A549 (cell line): ENCODE data around the gene CCR8. TPM values are rescaled to one million over a fixed set of nuclear protein-coding genes. Genes with fewer than 3 reads are reported as not detected.

Experiments
- ATAC-seq, 2 experiments: fragments of 200-7000 bp in 1 of 2; fragments of >200 bp in 1 of 2; cut with Nextera tagmentation in 1 of 2; cut with Tn5 transposase in 1 of 2; 3 replicates each; pipeline versions ENCODE4 v1.8.0 to v1.9.1; 2018 to 2020; ENCODE audit warnings: mild to moderate bottlenecking in 1 of 2, moderate library complexity in 1 of 2
- CTCF ChIA-PET: fragments of 300-600 bp; sonication (Branson Sonifier 250); formaldehyde crosslinking; extraction: SDS; loops from one replicate; lab custom pipeline; 2021; ENCODE audit warnings: antibody characterized with exemption, inconsistent platforms; lab: Yijun Ruan, JAX
- POLR2A ChIA-PET: fragments of 350-600 bp; formaldehyde crosslinking; extraction: SDS; loops from one replicate; lab custom pipeline; 2021; ENCODE audit warnings: antibody characterized with exemption, inconsistent platforms; lab: Yijun Ruan, JAX
- DNase-seq, 2 experiments: peaks; one replicate each; pipeline versions ENCODE4 v3.0.0 to v3.0.0-alpha.2; 2011 to 2016; ENCODE audit warnings: low read depth in 1 of 2, low spot score in 1 of 2
- FAIRE-seq: peaks from 2 replicates; lab custom pipeline; 2011; peaks lifted over from hg19 to GRCh38; lab: Jason Lieb, UNC
- H3K27ac ChIP-seq, 2 experiments: fragments of >200 bp; sonication (Bioruptor Twin); formaldehyde crosslinking; 3 replicates each; pipeline ENCODE4 v1.5.1; 2016 to 2017
- H3K4me1 ChIP-seq: fragments of >200 bp; sonication (Bioruptor Twin); formaldehyde crosslinking; 3 replicates; pipeline ENCODE4 v1.6.1; 2016
- H3K4me2 ChIP-seq: fragments of >200 bp; sonication (Bioruptor Twin); formaldehyde crosslinking; 3 replicates; pipeline ENCODE4 v1.6.1; 2016
- H3K4me3 ChIP-seq: fragments of >200 bp; sonication (Bioruptor Twin); formaldehyde crosslinking; 3 replicates; pipeline ENCODE4 v1.5.1; 2016
- H3K9me3 ChIP-seq: fragments of >200 bp; sonication (Bioruptor Twin); formaldehyde crosslinking; 3 replicates; pipeline ENCODE4 v1.6.1; 2016
- BCL3 ChIP-seq: fragments of >200 bp; sonication (Bioruptor Twin); formaldehyde crosslinking; IDR thresholded peaks from 3 replicates; pipeline ENCODE4 v1.6.1; 2016
- CBX8 ChIP-seq: fragments of 200-600 bp; sonication (generic); IDR thresholded peaks from 2 replicates; pipeline ENCODE4 v1.6.1; 2016
- EHMT2 ChIP-seq: fragments of 200-600 bp; sonication (generic); IDR thresholded peaks from 2 replicates; pipeline ENCODE4 v1.6.1; 2016; ENCODE audit warnings: antibody characterized with exemption, low read depth, mild to moderate bottlenecking, moderate library complexity
- ELK1 ChIP-seq: fragments of 150-350 bp; IDR thresholded peaks from 2 replicates; pipeline ENCODE4 v1.6.1; 2014; ENCODE audit warnings: low read depth, mild to moderate bottlenecking, low read length
- FOSB ChIP-seq: fragments of 250-450 bp; sonication (Bioruptor Pico); IDR thresholded peaks from 2 replicates; pipeline ENCODE4 v1.5.0; 2020; ENCODE audit warnings: mild to moderate bottlenecking, moderate library complexity
- HDAC2 ChIP-seq: fragments of 200-600 bp; sonication (generic); IDR thresholded peaks from 2 replicates; pipeline ENCODE4 v1.6.1; 2016
- HOXB13 ChIP-seq: fragments of 250-450 bp; sonication (Bioruptor Pico); IDR thresholded peaks from 2 replicates; pipeline ENCODE4 v1.5.0; 2020; ENCODE audit warnings: low read depth, mild to moderate bottlenecking, moderate library complexity
- HOXB5 ChIP-seq: fragments of 250-450 bp; sonication (Bioruptor Pico); IDR thresholded peaks from 2 replicates; pipeline ENCODE4 v1.5.0; 2020; ENCODE audit warnings: mild to moderate bottlenecking, moderate library complexity
- KDM1A ChIP-seq: fragments of 200-600 bp; sonication (generic); IDR thresholded peaks from 2 replicates; pipeline ENCODE4 v1.6.1; 2016; ENCODE audit warnings: low read depth, mild to moderate bottlenecking
- MAFK ChIP-seq: fragments of 450-650 bp; IDR thresholded peaks from 2 replicates; pipeline ENCODE4 v1.6.1; 2014; ENCODE audit not compliant: partially characterized antibody
- MAZ ChIP-seq: fragments of 150-350 bp; IDR thresholded peaks from 2 replicates; pipeline ENCODE4 v1.6.1; 2014; ENCODE audit warnings: antibody characterized with exemption, low read depth, low read length, borderline replicate concordance
- NR3C1 ChIP-seq: fragments of >200 bp; sonication (Bioruptor Twin); formaldehyde crosslinking; IDR thresholded peaks from 3 replicates; pipeline ENCODE4 v1.6.1; 2017
- PHF8 ChIP-seq: fragments of 200-600 bp; sonication (generic); IDR thresholded peaks from 2 replicates; pipeline ENCODE4 v1.6.1; 2016; ENCODE audit warnings: low read depth, mild to moderate bottlenecking, antibody characterized with exemption, moderate library complexity, borderline replicate concordance
- RFX5 ChIP-seq: fragments of 450-650 bp; IDR thresholded peaks from 2 replicates; pipeline ENCODE4 v1.7.1; 2014; ENCODE audit warnings: antibody characterized with exemption, mild to moderate bottlenecking, moderate library complexity
- RNF2 ChIP-seq: fragments of 200-600 bp; sonication (generic); IDR thresholded peaks from 2 replicates; pipeline ENCODE4 v1.6.1; 2016; ENCODE audit warnings: low read depth, mild to moderate bottlenecking, antibody characterized with exemption, moderate library complexity, borderline replicate concordance
- TP53 ChIP-seq: fragments of 250-450 bp; sonication (Bioruptor Pico); IDR thresholded peaks from 2 replicates; pipeline ENCODE4 v1.5.0; 2021; ENCODE audit warnings: mild to moderate bottlenecking, moderate library complexity
- USF2 ChIP-seq: fragments of 450-650 bp; IDR thresholded peaks from 2 replicates; pipeline ENCODE4 v1.6.1; 2014; ENCODE audit warnings: antibody characterized with exemption
- ZC3H11A ChIP-seq: fragments of 450-650 bp; IDR thresholded peaks from 2 replicates; pipeline ENCODE4 v1.6.1; 2014; ENCODE audit warnings: antibody characterized with exemption, mild to moderate bottlenecking
- ZFP36 ChIP-seq: fragments of 450-650 bp; IDR thresholded peaks from 2 replicates; pipeline ENCODE4 v1.6.1; 2014; ENCODE audit warnings: borderline replicate concordance; ENCODE audit not compliant: partially characterized antibody
- ZNF302 ChIP-seq: fragments of 250-450 bp; sonication (Bioruptor Pico); IDR thresholded peaks from 2 replicates; pipeline ENCODE4 v1.9.0; 2021; ENCODE audit warnings: inconsistent platforms, mild to moderate bottlenecking, moderate library complexity
- WGBS: methylation state at CpG from one replicate; pipeline ENCODE4 v1.1.6; 2017; ENCODE audit errors: missing lambda C conversion rate; 5-methylcytosine and 5-hydroxymethylcytosine counted together
- polyA plus RNA-seq, 4 experiments: library from polyadenylated mRNA; depleted of rRNA in 3 of 4; stranded (reverse); fragments of >200 nt; fragmentation: RNase III in 1 of 4; extraction: RNeasy Plus Mini Kit Qiagen cat#74134 plus additional on column Dnase treatment in 1 of 4; gene quantifications; 2 replicates in 3 of 4; 3 replicates in 1 of 4; pipeline ENCODE4 v1.2.3, GENCODE V29; 2011 to 2017

Gene CCR8
- polyA plus RNA-seq, 2 of the 4 experiments (the other 2 are of a cell fraction), result not detected

- Histone ChIP-seq H3K4me1 (no peaks in the 10 kb centered on the region), H3K4me3 (no peak overlapping the region), H3K9me3 (no peaks in the 10 kb centered on the region), H3K27ac (no peak overlapping the region), H3K4me2 (no peak overlapping the region)
- DNase-seq (no peak), FAIRE-seq (no peak), ATAC-seq (no peak)
- 35% methylated on average over 4 of the region's 4 CpGs for WGBS
- ChIA-PET POLR2A (no interaction called here), CTCF (no interaction called here)
- TF ChIP-seq ZFP36, result no peak
- TF ChIP-seq FOSB (CRISPR knock-in tag), result no peak
- no peak for TF ChIP-seq HDAC2
- no peak for TF ChIP-seq RNF2
- no peak for TF ChIP-seq NR3C1
- TF ChIP-seq RFX5, result no peak
Observed at GRCh38 chr3:39334205-39334604, 4.7 kb downstream of the CCR8 start.

GRCh38 chr3:39338201-39338600 is 8.7 kb downstream of the CCR8 start:
- no peak for ATAC-seq
- TF ChIP-seq EHMT2, result no peak
- no peak for TF ChIP-seq ZC3H11A
- TF ChIP-seq TP53, result no peak
- no peak for TF ChIP-seq ZNF302 (CRISPR knock-in tag)
- TF ChIP-seq MAFK, result peak; percentile 24

GRCh38 chr3:39339086-39339485 is 9.6 kb downstream of the CCR8 start:
- WGBS, result 26% methylated on average over 1 of the region's 1 CpG
- POLR2A ChIA-PET, result no interaction called here
- CTCF ChIA-PET, result interaction anchor here (1.3 kb wide), 1 partner anchor 50 kb away, joined by 3 read pairs; no protein-coding TSS in a partner anchor
- H3K9me3 ChIP-seq, result no peaks in the 10 kb centered on the region
- H3K4me2 ChIP-seq, result no peak overlapping the region
- no peak for FAIRE-seq
- DNase-seq, result no peak
- no peak overlapping the region for H3K27ac ChIP-seq
- no peak overlapping the region for H3K4me3 ChIP-seq
- TF ChIP-seq MAZ (no peak), CBX8 (no peak), HOXB13 (CRISPR knock-in tag) (no peak), BCL3 (no peak), ELK1 (no peak), KDM1A (no peak), HOXB5 (CRISPR knock-in tag) (no peak), ZNF302 (CRISPR knock-in tag) (no peak), USF2 (no peak), PHF8 (no peak)
- H3K4me1 ChIP-seq, result no peaks in the 10 kb centered on the region
- ATAC-seq, result no peak

More at GRCh38 chr3:39338201-39338600, 8.7 kb downstream of the CCR8 start:
- H3K4me1 ChIP-seq, result no peaks in the 10 kb centered on the region
- no peak overlapping the region for H3K4me2 ChIP-seq
- WGBS, result 15% methylated on average over 1 of the region's 1 CpG
- H3K4me3 ChIP-seq, result no peak overlapping the region
- no peaks in the 10 kb centered on the region for H3K9me3 ChIP-seq
- DNase-seq (no peak), FAIRE-seq (no peak)
- ChIA-PET POLR2A (no interaction called here), CTCF (no interaction called here)
- no peak overlapping the region for H3K27ac ChIP-seq
